Measurements from ENCODE around the gene DGCR6.
"Not testable (repeated sequence)": the region's sequence is repeated elsewhere in the genome, so short reads cannot be mapped to it uniquely, and the experiment has no call there.

DGCR6 gene

DNA sequence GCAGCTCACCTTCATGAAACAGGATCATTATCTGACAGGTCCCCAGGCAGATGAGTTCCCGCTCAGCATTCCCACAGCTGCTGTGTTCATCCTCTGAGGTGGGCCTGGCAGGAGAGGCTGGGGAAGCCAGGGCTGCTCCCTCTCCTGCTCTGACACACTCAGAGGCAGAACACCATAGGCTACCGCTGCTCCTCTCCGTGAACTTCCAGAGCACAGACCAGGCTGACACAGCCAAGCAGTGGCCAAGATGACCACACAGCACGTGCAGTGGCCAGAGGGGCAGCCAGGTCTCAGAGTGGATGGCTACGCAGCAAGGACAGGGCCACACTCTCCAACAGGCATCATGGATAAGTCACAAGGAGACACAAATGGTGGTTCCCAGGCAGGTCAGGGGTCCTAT lies 21.5 kb downstream of the DGCR6 start:
- POLR2A ChIA-PET (ENCODE audit: low non-redundant PET) = no interaction called here
- TF ChIP-seq CTCF (conservative IDR thresholded peaks at IDR 0.05; ENCODE audit: low read depth) = no peak
- CTCF ChIA-PET = no interaction called here
- H3K27ac ChIP-seq = no peak overlapping the region
- no peak for DNase-seq (ENCODE audit: low spot score)

DNA sequence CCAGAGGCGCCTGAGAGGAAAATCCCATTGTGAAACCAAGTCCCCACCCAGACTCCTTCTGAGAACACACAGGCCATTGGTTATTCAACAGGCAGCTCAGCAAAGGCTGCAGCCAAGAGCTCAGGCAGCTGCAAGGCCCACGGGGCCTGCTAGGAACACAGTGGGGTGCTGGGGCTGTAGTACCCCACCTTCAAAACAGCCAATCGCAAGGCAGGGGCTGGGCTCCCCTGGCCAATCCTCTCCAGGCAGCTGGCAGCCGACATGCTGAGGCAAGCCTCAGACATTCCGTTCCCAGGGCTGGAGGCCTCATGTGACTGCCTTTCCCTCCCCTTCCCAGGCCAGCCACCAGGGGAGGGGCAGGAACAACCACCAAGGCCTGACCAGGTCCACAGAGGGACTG lies 23.3 kb downstream of the DGCR6 start:
- TF ChIP-seq CTCF (conservative IDR thresholded peaks at IDR 0.05; ENCODE audit: low read depth) = no peak
- H3K27ac ChIP-seq = no peak overlapping the region
- POLR2A ChIA-PET (ENCODE audit: low non-redundant PET) = no interaction called here
- CTCF ChIA-PET = interaction anchor here (1.6 kb wide), 1 partner anchor 65 kb away, joined by 3 read pairs; no protein-coding TSS in a partner anchor
- no peak for DNase-seq (ENCODE audit: low spot score)

- ChIA-PET CTCF (no interaction called here), POLR2A (ENCODE audit: low non-redundant PET) (no interaction called here)
- no peak for TF ChIP-seq CTCF (conservative IDR thresholded peaks at IDR 0.05; ENCODE audit: low read depth)
- no peak for DNase-seq (ENCODE audit: low spot score)
- no peak overlapping the region for H3K27ac ChIP-seq
Measured at GRCh38 chr22:18931905-18932652, 26.0 kb downstream of the DGCR6 start.

DNA sequence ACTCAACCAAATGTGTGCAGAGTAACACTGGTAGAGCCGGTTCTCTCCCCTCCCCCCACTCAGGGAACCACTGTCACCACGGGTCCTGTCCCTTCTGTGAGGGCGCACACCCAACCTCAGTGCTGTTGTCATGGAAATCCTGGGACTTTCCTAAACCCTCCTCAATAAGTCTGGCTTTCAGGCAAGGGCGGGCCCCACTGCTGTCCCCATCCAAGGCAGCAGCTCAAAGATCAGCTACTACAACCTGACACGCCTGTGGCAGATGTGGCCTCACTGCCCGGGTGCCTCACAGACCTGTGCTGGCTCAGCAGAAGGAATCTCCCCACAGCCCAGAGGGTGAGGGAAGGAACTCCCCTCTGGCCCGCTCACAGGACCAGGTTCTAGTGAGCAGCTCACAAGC lies 27.8 kb downstream of the DGCR6 start:
- TF ChIP-seq CTCF (conservative IDR thresholded peaks at IDR 0.05; ENCODE audit: low read depth) = no peak
- POLR2A ChIA-PET (ENCODE audit: low non-redundant PET) = interaction anchor here (0.7 kb wide), 1 partner anchor 165 kb away, joined by 3 read pairs; no protein-coding TSS in a partner anchor
- H3K27ac ChIP-seq = no peak overlapping the region
- DNase-seq (ENCODE audit: low spot score) = no peak
- CTCF ChIA-PET = interaction anchor here (1.0 kb wide), 1 partner anchor 25 kb away, joined by 3 read pairs; no protein-coding TSS in a partner anchor

DNA sequence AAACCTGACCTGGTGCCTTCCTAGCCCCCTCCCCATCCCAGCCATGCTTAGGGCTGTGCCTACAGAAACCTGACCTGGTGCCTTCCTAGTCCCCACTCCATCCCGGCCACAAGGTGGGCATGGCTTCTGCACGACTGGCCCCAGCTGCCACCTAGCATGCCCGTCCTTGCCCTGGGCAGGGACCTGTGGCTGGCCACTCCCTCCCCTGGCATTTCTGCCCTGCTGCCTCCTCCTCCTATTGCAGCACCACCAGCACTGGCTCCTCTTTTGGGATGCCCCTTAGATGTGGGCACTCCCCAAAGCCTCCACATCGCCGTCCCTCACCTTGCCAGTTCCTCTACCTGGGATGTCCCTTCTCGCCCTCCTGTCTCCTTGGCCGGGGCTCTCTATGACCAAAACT lies 28.6 kb downstream of the DGCR6 start:
- H3K27ac ChIP-seq; DNase-seq (ENCODE audit: low spot score); POLR2A ChIA-PET (ENCODE audit: low non-redundant PET); CTCF ChIA-PET: not testable (repeated sequence)

GRCh38 chr22:18935889-18936529 lies 29.9 kb downstream of the DGCR6 start, which contains the start of gene PRODH:
PRODH (minus strand) TSS chr22:18936293; CDS start chr22:18936287, 6 bp downstream.
- ChIA-PET POLR2A (ENCODE audit: low non-redundant PET) (no interaction called here), CTCF (interaction anchor here (0.6 kb wide), 2 partner anchors 221 to 1105 kb away, joined by 3 to 4 read pairs; no protein-coding TSS in a partner anchor)
- TF ChIP-seq CTCF (conservative IDR thresholded peaks at IDR 0.05; ENCODE audit: low read depth) = no peak

DNA sequence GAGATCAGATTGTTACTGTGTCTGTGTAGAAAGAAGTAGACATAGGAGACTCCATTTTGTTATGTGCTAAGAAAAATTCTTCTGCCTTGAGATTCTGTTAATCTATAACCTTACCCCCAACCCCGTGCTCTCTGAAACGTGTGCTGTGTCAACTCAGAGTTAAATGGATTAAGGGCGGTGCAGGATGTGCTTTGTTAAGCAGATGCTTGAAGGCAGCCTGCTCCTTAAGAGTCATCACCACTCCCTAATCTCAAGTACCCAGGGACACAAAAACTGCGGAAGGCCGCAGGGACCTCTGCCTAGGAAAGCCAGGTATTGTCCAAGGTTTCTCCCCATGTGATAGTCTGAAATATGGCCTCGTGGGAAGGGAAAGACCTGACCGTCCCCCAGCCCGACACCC lies 32.6 kb downstream of the DGCR6 start:
- POLR2A ChIA-PET (ENCODE audit: low non-redundant PET); H3K27ac ChIP-seq; DNase-seq (ENCODE audit: low spot score); CTCF ChIA-PET: not testable (repeated sequence)

More at GRCh38 chr22:18935889-18936529, 29.9 kb downstream of the DGCR6 start, which contains the start of gene PRODH:
- no peak for DNase-seq (ENCODE audit: low spot score)
- no peak within 1 kb of the TSS for H3K27ac ChIP-seq

DNA sequence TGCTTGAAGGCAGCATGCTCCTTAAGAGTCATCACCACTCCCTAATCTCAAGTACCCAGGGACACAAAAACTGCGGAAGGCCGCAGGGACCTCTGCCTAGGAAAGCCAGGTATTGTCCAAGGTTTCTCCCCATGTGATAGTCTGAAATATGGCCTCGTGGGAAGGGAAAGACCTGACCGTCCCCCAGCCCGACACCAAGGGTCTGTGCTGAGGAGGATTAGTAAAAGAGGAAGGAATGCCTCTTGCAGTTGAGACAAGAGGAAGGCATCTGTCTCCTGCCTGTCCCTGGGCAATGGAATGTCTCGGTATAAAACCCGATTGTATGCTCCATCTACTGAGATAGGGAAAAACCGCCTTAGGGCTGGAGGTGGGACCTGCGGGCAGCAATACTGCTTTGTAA lies 41.0 kb downstream of the DGCR6 start:
- POLR2A ChIA-PET (ENCODE audit: low non-redundant PET); DNase-seq (ENCODE audit: low spot score); CTCF ChIA-PET; H3K27ac ChIP-seq: not testable (repeated sequence)
